SU-DHL-6 (cell line): Measurements from ENCODE around the gene EXOC6B.

ENCODE experiments used
- EZH2phosphoT487 ChIP-seq: fragments of 200-600 bp; sonication (generic), shearing (Covaris generic); conservative IDR thresholded peaks from 2 replicates; pipeline ENCODE4 v1.6.1; 2018; ENCODE audit warnings: mild to moderate bottlenecking, antibody characterized with exemption, low read length, moderate library complexity, mixed read lengths
- TF ChIP-seq, protein P1 (sequence below): fragments of 200-600 bp; sonication (generic); IDR thresholded peaks from one replicate; pipeline ENCODE4 v1.5.1; 2017; ENCODE audit warnings: antibody characterized with exemption, mild to moderate bottlenecking, low read length, moderate library complexity; ENCODE audit not compliant: insufficient read depth, poor library complexity, severe bottlenecking

DNA sequence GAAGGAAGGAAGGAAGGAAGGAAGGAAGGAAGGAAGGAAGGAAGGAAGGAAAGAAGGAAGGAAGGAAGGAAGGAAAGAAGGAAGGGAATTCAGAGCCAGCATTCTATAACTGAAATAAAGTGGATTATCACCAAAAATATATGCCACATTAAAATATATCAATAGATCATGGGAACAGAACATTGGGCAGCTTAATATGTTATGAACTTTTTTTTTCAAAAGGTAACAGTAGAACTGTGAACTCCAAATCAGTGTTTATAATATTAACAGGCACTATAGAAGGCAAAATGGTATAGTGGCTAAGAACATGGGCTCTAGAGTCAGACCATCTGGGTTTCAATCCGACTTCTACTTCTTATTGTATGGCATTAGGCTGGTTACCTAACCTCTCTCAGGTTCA is 313.5 kb downstream of the EXOC6B start:
- TF ChIP-seq EZH2phosphoT487 = no peak
- TF ChIP-seq, protein P1, sequence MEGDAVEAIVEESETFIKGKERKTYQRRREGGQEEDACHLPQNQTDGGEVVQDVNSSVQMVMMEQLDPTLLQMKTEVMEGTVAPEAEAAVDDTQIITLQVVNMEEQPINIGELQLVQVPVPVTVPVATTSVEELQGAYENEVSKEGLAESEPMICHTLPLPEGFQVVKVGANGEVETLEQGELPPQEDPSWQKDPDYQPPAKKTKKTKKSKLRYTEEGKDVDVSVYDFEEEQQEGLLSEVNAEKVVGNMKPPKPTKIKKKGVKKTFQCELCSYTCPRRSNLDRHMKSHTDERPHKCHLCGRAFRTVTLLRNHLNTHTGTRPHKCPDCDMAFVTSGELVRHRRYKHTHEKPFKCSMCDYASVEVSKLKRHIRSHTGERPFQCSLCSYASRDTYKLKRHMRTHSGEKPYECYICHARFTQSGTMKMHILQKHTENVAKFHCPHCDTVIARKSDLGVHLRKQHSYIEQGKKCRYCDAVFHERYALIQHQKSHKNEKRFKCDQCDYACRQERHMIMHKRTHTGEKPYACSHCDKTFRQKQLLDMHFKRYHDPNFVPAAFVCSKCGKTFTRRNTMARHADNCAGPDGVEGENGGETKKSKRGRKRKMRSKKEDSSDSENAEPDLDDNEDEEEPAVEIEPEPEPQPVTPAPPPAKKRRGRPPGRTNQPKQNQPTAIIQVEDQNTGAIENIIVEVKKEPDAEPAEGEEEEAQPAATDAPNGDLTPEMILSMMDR = no peak
